Endometrial microvascular endothelial cells (primary cell): ENCODE measurements around the gene GAS7. TPM values are rescaled to one million over a fixed set of nuclear protein-coding genes. Genes with fewer than 3 reads are reported as not detected.

Source experiments
- in situ Hi-C: cut with HindIII; loops from 2 replicates; pipeline ENCODE4 v1.10.0; 2017; ENCODE audit warnings: low sequenced_read_pairs, low pct_unique_long_range_greater_than_20kb; ENCODE audit errors: inconsistent ontology term
- total RNA-seq: library from RNA; depleted of rRNA; stranded (reverse); fragments of >200 nt; gene quantifications from one replicate; pipeline ENCODE4 v1.2.3, GENCODE V29; 2015; ENCODE audit errors: inconsistent ontology term

GAS7 gene
- total RNA-seq, 1 donor from 2014 or later = not detected

DNA sequence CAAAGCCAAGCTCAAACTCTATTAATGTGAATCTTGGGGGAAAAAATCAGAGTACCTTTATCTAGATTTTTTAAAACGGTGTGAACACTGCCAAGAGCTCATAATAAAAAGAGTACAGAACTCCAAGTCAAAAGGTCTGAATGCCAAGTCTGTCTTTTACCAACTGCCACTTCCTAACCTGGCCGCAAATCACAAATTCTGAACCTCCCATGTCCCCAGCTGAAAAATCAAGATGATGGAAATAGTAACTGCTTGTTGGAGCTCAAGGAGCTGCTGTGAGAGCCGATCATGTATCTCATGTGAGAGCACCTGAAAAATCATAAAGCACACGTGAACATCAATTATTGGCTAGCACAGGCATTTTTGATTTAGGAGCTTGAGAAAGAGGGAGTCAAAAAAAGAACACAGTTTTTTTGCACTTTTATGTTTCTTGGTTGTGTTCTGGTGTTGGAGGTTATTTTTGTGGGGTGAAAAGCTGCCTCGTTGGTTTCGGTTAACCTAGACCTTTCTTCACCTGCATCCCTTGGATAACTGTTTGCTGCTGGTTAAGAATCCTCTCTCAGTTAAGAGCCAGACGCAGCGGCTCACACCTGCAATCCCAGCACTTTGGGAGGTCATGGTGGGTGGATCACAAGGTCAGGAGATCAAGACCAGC, 50.5 kb downstream of the GAS7 start:
- in situ Hi-C loops = no loop called here

DNA sequence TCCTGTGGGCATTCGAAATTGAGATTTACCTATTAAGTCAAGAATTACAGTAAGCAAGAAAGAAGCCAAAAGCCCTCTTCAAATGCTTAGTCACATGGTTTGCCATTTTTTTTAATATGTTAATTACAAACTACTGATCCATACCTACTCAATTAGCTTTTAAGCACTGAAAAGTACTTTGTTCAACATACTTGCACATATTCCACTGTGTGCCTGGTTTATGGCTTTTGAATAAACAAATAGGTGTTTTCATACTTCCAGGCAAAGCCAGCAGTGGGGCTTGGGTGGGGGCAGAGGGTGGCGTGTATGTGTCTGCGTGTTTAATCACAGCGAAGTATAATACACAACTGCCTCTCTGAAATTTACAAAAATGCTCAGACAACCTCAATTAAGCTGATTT, 51.4 kb downstream of the GAS7 start:
- in situ Hi-C loops = no loop called here

- in situ Hi-C loops = no loop called here
Measured at GRCh38 chr17:10144982-10145381, 53.4 kb downstream of the GAS7 start.

GRCh38 chr17:10144456-10144855, 54.0 kb downstream of the GAS7 start:
- in situ Hi-C loops = no loop called here

- in situ Hi-C loops = no loop called here
Measured at GRCh38 chr17:10141436-10141835, 57.0 kb downstream of the GAS7 start.

- in situ Hi-C loops = no loop called here
Measured at GRCh38 chr17:10139577-10139976, 58.8 kb downstream of the GAS7 start.

DNA sequence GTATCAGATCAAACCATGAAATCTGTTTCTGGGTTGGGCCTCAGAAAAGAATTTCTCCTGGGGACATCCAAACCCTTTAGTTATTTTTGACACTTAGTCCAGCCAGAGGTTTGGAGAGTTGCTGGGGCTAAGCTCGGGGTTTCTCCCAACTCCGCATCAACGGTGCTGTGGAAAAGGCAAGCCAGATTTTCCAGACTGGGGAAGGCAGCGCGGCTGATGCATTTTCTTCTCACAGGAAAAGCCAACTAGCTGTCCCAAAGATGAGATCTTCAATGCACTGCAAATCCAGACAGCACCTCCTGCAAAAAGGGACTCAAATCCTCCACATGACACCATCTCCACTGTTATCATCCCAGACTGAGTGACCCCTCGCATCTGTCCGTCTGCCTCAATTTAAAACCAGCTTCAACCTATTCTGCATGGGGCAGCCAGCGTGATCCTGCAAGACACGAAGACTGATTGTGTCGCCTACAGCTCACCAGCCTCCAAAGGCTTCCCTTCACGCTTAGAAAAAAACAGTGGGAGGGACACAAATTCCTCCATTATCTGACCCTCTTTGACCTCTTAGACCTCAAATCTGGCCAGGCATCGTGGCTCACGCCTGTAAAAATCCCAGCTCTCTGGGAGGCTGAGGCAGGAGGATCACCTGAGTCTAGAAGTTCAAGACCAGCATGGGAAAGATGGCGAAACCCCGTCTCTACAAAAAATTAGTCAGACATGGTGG, 62.0 kb downstream of the GAS7 start:
- in situ Hi-C loops = no loop called here

DNA sequence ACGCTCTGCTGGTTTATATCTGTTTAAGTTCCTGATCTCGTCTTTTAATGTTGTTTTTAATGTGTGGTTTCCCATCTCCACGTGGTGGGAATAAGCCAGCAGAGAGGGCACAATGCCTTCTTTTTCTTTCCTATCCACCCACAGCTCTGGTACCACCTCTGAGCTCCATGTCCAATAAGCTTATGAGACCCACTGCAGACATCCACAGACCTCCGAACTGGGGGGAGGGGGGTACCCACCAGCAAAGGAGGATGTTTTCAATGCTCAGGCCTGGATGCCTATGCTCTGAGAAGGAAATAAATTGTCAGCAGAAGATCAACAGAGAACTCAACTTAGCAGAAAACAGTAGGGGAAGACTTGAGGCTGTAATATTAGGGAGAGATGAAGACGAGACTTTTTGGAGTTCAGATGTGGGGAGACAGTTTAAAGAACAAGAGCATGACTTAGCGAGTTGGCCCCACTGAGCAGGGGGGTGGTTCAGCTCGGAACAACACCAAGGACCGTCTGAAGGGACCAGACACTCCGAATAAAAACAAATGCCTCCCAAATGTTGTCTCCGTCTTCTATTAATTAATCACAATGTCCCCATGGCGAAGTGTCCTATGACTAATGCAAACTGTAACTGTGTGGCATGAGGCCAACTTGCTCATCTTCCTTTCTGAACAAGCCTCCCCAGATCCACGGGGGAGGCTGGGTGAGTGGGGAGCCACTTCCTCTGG, 62.7 kb downstream of the GAS7 start:
- in situ Hi-C loops = no loop called here

DNA sequence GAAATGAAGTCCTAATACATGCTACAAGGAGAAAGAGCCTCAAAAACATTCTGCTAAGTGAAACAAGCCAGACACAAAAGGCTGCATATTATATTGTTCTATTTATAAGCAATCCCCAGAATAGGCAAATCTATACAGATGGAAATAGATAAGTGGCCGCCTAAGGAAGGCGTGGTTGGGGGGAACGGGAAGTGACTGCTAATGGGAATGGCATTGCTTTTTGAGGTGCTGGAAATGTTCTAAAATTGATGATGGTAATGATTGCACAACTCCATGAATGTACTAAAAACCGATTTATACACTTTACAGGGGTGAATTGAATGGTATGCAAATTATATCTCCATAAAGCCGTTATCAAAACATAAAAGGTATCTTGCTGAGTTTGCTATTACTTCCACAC, 67.7 kb downstream of the GAS7 start:
- in situ Hi-C loops = no loop called here

- in situ Hi-C loops = no loop called here
Measured at GRCh38 chr17:10130263-10130662, 68.1 kb downstream of the GAS7 start.

- in situ Hi-C loops = no loop called here
Measured at GRCh38 chr17:10127819-10128425, 70.5 kb downstream of the GAS7 start.

GRCh38 chr17:10126616-10127501, 71.5 kb downstream of the GAS7 start:
- in situ Hi-C loops = no loop called here

GRCh38 chr17:10126276-10126615, 72.2 kb downstream of the GAS7 start:
- in situ Hi-C loops = no loop called here

GRCh38 chr17:10125531-10126275, 72.7 kb downstream of the GAS7 start:
- in situ Hi-C loops = no loop called here

DNA sequence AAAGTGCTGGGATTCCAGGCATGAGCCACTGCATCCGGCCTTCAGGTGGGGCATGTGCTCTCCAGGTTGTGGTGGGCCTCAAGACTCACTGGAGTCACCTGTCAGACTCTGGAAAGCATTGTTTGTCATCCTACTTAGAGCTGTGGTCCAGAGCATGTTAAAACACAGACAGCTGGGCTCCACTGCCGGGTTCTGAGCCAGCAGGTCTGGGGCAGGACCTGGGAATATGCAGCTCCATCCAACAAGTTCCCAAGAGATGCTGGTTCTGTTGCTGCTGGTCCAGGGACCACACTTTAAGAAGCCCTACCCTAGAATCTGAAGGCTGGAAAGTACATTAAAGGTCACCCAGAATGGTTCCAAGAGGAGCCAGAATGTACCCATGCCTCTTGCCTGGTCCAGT, 75.3 kb downstream of the GAS7 start:
- in situ Hi-C loops = no loop called here

DNA sequence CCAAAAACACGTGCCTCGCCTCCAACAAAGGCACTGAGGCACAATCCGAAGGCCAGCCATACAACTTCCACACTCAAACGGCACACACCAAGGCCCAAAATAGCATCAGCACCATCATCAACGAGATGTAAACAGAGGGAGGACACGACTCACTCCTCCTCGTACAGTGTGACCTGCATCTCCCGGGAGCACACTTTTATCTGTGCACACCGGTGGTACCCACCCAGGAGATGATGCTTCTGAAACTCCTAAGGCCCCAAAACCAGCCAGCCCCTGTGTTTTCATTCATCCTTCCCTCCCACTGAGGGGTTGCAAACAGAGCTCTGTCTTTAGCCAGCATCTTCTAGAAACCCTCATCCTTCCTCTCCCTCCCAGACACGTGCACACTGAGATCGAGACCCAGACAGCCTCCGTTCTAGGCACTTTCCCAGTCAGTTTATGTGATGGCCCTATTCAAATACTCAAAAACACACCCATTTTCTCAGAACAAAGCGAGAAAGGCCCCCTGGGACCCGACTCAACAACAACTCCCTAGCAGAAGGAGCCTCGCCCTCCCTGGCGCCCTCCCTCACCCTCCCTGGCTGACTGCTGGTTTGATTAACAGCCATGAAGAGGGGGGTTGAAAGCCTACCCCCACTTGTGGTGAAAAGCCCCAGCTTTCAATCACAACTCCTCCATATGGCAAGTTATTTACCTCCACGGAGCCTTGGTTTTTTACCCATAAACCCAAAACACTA, 76.3 kb downstream of the GAS7 start:
- in situ Hi-C loops = no loop called here

- in situ Hi-C loops = no loop called here
Measured at GRCh38 chr17:10120749-10121148, 77.7 kb downstream of the GAS7 start.

- in situ Hi-C loops = no loop called here
Measured at GRCh38 chr17:10120109-10120485, 78.3 kb downstream of the GAS7 start.
